GM18517 (cell line): Measurements from ENCODE around the gene ZNF793.

Source experiments
- ATAC-seq: cut with Tn5 transposase; IDR thresholded peaks from one replicate; pipeline ENCODE4 v1.9.1; 2021; ENCODE audit warnings: mild to moderate bottlenecking, moderate library complexity; ENCODE audit not compliant: unreplicated experiment

Gene ZNF793

DNA sequence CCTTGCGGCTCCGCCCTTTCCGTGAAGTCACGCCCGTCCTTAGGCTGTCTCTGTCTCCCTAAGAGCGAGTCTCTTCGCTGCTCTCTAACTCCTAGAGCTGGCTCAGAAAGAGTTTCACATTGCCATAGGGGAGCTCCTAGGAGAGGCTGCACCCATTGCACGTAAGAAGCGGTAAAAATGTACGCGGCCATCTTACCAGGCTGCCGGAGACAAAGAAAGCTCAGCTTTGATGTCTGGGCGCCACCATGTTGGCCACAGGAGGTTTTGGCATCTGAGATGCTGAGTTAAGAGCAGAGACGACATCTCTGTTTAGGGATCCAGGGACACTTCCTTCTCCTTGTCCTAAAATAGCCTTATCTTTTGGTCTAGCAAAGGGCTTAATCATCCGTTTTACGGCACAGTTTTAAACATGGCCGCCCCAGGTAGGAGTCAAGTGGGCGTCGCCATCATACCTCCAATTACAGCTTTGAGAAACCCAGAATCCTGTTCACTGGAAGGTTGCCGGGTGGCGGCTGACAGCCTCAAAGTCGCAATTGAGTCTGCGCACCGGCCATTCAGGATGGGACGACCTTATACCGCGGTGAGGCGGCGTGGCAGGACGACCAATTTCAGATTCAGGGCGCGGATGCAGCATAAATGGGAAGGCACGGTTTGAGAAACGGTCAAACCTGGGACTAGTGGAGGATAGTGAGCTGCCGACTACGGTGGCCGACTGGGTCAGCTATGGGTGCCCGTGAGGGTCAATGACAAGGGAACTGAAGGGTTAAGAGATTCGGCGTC lies at the start of gene ZNF793:
Gene ZNF793, plus strand, starts transcription at position 553 of the 780 bp plus-strand sequence. CDS start 16,501 bp downstream, outside the sequence.
- peak; percentile 51 for ATAC-seq

DNA sequence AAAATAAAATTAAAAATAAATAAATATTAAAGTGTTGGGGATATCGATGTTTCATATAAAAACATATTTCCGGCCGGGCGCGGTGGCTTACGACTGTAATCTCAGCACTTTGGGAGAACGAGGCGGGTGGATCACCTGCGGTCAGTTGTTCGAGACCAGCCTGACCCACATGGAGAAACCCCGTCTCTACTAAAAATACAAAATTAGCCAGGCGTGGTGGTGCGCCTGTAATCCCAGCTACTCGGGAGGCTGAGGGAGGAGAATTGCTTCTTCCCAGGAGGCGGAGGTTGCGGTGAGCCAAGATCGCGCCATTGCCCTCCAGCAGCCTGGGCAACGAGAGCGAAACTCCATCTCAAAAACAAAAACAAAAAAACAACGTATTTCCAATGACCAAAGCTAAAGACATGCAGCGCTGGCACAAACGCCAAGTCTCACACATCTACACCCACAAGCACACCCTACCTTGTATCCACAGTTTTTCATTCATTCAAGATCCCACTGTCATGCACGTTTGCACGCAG lies 40.4 kb upstream of the ZNF793 start:
- ATAC-seq: no peak

DNA sequence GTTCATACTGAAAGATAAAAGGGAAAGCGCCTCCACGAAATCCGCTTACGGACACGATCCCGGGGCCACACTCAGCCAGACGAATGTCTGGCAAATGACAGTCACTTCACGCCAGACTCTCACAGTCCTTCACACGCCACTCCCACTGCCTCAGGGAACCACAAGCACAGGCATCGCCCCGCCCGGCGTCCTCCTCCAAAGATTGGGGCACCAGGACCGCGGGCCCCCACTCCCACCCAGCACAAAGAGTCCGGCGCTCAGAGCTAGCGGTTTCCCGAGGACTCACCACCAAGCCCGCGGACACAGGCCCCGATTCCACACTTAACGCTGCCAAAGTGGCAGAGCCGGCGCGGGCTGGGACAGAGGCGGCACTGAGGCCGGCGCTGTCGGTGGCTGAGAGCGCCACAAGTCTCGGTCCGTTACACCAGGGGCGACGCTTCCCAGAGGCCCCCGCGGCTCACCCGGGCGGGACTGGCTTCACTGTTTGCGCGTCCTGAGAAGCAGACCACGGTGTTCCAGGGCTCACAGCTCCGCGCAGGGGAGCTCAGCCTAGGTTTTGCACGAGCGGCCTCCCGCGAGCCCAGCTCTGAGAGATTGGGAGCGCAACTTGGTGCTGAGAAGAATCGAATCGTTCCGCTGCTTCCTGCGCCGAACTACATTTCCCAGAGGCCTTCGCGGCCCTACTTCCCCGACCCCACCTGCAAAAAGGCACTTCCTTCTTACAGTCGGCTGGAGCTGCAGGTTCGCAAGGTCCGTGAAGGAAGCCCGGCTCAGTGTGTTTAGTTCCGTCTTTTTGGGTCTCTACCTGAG lies 39.7 kb upstream of the ZNF793 start, which contains the start of gene ZNF569:
Gene ZNF569, minus strand, starts transcription at position 647 of the 810 bp plus-strand sequence. CDS start 22,523 bp downstream, outside the sequence.
- peak; percentile 66 for ATAC-seq

DNA sequence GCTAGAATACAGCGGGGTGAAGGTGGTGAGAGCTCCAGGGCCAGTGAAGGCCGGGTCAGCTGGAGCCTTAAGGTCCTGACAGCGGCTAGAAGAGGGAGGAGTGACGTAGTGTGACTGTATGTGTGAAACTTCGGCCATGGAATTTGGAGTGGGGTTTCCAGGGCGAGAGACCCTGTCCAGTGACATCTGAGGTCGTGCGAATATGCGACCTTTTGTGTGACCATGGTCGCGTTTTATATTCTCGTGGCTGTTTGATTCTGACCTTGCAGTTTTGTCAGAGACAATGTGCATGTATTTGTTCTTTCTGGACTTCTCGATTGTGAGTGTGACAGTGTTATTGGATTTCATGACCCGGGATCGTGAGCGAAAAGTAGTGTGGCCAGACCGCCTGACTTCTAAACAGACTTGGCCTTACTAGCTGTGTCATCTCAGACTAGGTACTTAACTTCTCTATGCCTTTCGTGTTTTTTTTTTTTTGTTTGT lies 39.1 kb upstream of the ZNF793 start:
- ATAC-seq: peak; percentile 4

DNA sequence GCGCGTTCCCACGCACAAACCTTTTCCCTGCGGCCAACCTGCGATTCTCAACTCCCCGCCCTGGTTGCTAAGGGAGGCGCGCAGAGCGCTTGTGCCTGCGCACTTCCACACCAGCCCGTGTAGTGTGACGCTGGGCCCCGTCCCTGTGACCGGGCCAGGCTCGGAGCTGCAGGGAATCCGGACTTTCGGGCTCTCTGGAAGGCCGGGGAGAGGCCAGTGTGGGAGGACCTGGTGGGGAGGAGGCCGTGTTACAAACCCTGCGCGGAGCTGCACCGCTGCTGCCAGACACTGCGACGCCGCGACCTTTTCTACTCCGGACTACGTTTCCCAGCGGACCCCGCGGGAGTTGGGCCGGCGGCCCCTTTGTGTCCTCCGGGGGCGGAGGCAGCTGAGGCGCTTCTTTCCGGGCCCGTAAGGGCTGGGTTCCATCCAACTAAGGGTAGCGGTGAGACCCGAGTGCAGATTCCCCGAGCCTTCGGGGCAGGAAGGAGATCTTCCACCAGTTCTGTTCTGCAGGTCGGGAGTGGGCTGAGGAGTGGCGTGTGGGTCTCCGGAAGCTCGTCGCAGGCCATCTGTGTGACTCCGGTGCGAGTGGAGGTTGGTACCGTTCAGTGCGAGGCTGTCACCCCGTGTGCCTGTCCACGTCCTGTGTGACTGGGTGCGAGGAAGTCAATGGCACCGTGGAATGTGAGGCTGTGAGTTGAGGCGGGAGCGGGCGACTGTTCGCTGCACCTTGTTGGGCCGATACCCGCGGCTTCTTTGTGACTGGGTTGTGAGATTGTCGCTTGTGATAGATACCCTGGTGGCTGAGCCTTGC lies 37.6 kb upstream of the ZNF793 start, which contains the start of gene ZNF570:
Gene ZNF570, plus strand, starts transcription at position 396 of the 817 bp plus-strand sequence. CDS start 999 bp downstream, outside the sequence.
- peak; percentile 48 for ATAC-seq

DNA sequence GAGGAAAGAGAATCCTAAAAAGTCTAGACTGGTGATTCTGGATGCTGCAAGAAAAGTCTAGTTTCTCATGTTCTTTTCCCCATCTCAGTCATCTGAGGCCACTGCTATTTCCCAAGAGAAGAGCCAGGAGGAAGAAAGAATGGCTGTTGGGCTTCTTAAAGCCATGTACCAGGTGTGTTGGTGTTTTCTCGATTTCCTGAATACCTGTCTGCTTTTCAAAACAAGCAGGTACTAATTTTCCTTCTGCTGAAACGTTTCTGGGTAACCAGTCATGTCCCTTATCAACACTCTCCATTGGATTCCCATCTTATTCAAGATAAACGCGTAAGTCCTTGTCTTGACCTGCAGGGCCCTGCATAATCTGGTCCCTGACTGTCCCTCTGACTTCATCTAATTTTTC lies 36.5 kb upstream of the ZNF793 start:
- ATAC-seq: no peak

DNA sequence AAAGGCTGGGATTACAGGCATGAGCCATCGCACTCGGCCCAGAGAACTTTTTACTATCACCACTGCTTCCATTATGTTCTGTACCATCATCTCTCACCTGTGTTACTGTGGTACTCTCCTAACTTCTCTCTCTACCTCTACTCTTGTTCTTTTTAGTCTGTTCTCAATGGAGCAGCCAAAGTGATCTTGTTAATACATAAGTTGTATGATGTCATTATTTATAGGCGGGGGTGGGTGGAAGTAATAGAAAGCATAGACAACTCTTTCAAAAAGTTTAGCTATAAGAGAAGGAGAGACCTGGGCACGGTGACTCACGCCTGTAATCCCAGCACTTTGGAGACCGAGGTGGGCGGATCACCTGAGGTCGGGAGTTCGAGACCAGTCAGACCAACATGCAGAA lies 34.6 kb upstream of the ZNF793 start:
- no peak for ATAC-seq

- ATAC-seq: no peak
These were observed 22.2 kb upstream of the ZNF793 start for GRCh38 chr19:37484406-37485168.

- no peak for ATAC-seq
These were observed 14.5 kb upstream of the ZNF793 start for GRCh38 chr19:37492213-37492612.

DNA sequence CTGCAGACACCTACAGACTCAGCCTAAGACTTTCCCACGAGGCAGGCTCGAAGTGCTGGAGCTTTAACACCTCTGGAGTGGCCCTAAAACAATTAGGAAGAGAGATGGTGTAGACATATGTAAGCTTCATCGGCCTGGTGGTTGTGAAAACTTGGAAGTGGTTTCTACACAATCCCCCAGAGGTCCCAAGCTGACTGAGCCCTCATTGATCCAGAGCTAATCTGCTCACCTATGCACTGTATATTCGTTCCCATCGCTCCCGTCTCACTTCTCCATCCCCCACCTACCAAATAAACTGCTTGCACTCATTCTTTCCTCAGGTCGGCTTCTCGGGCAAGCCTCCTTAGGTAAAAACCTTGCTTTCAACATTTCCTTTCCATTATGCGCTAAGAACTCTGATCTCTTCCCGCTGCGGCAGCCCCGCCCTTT lies 767 bp upstream of the ZNF793 start:
- no peak for ATAC-seq

- ATAC-seq: no peak
These were observed 377 bp downstream of the ZNF793 start for GRCh38 chr19:37507167-37507464.

GRCh38 chr19:37511186-37511585 lies 4.4 kb downstream of the ZNF793 start:
- ATAC-seq: no peak

- no peak for ATAC-seq
These were observed 5.1 kb downstream of the ZNF793 start for GRCh38 chr19:37511821-37512220.

GRCh38 chr19:37513397-37513796 lies 6.7 kb downstream of the ZNF793 start:
- no peak for ATAC-seq

DNA sequence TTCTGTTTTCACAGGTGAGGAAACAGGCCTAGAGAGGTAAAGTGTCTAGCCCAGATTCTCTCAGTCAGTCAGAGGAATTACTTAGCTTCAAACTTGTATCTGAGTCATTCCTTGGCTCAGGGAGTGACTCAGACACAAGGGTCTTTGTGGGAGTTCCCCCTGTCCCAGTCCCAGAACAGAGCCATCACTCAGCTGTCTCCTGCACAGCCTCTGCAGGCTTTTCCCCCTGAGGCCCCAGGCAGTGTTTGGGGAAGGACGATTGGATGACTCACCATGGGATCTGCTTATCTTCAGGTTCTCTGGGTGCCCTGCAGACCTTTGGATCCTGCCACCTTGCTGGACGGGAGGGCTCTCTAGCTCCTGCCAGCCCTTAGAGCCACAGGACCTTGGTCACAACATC lies 13.2 kb downstream of the ZNF793 start:
- no peak for ATAC-seq

DNA sequence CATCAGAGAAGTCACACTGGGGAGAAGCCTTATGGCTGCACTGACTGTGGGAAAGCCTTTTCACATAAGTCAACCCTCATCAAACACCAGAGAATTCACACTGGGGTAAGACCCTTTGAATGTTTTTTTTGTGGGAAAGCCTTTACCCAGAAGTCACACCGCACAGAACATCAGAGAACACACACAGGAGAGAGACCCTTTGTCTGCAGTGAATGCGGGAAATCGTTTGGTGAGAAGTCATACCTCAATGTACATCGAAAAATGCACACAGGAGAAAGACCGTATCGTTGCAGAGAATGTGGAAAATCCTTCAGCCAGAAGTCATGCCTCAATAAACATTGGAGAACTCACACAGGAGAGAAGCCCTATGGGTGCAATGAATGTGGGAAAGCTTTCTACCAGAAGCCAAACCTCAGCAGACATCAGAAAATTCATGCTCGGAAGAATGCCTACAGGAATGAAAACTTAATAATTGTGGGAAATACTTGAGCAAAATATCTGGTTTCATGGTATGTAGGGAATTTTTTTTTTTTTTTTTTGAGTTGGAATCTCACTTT lies 30.7 kb downstream of the ZNF793 start:
- no peak for ATAC-seq

- ATAC-seq: no peak
These were observed 44.6 kb downstream of the ZNF793 start for GRCh38 chr19:37551129-37551993.

DNA sequence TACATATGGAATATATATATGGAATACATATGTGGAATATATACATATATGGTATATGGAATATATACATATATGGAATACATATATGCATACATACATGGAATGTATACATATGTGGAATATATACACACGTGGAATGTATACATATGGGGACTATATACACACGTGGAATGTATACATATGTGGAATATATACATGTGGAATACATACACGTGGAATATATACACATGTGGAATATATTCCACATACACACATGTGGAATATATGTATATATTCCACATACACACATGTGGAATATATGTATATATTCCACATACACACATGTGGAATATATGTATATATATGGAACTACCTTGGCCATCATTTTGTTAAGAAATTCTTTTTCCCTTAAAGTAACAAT lies 56.8 kb downstream of the ZNF793 start:
- no peak for ATAC-seq
